ENCODE measurements around the gene GPR146. TPM values are rescaled to one million over a fixed set of nuclear protein-coding genes. Genes with fewer than 3 reads are reported as not detected.

Gene GPR146
- total RNA-seq, 1 donor from 2014 or later: 3.1 TPM

GRCh38 chr7:1062296-1063294, 18.2 kb downstream of the GPR146 start:
- Mint-ChIP-seq H3K27me3 (ENCODE audit: unreplicated experiment) (peaks cover 12% of the 10 kb centered on the region), H3K4me3 (ENCODE audit: unreplicated experiment) (no peak overlapping the region), H3K9me3 (ENCODE audit: unreplicated experiment) (peaks cover 6% of the 10 kb centered on the region), H3K27ac (ENCODE audit: unreplicated experiment) (no peak overlapping the region), H3K36me3 (ENCODE audit: unreplicated experiment) (no peaks in the 10 kb centered on the region), H3K4me1 (ENCODE audit: low read depth, unreplicated experiment) (peaks cover 18% of the 10 kb centered on the region)
- no peak for DNase-seq
- TF ChIP-seq CTCF (IDR thresholded peaks at IDR 0.05; ENCODE audit: partially characterized antibody, unreplicated experiment): no peak

- H3K4me3 Mint-ChIP-seq (ENCODE audit: unreplicated experiment): no peak overlapping the region
- peaks cover 12% of the 10 kb centered on the region for H3K27me3 Mint-ChIP-seq (ENCODE audit: unreplicated experiment)
- H3K9me3 Mint-ChIP-seq (ENCODE audit: unreplicated experiment): peaks cover 6% of the 10 kb centered on the region
- H3K36me3 Mint-ChIP-seq (ENCODE audit: unreplicated experiment): no peaks in the 10 kb centered on the region
- TF ChIP-seq CTCF (IDR thresholded peaks at IDR 0.05; ENCODE audit: partially characterized antibody, unreplicated experiment): no peak
- H3K27ac Mint-ChIP-seq (ENCODE audit: unreplicated experiment): no peak overlapping the region
- peaks cover 18% of the 10 kb centered on the region for H3K4me1 Mint-ChIP-seq (ENCODE audit: low read depth, unreplicated experiment)
- DNase-seq: no peak
These were observed 19.0 kb downstream of the GPR146 start for GRCh38 chr7:1063361-1063760.

- TF ChIP-seq CTCF (IDR thresholded peaks at IDR 0.05; ENCODE audit: partially characterized antibody, unreplicated experiment): no peak
- H3K36me3 Mint-ChIP-seq (ENCODE audit: unreplicated experiment): no peaks in the 10 kb centered on the region
- H3K27me3 Mint-ChIP-seq (ENCODE audit: unreplicated experiment): peaks cover 7% of the 10 kb centered on the region
These were observed 20.2 kb downstream of the GPR146 start for GRCh38 chr7:1064581-1064980.

GRCh38 chr7:1065263-1065584, 20.9 kb downstream of the GPR146 start:
- Mint-ChIP-seq H3K4me1 (ENCODE audit: low read depth, unreplicated experiment) (peaks cover 12% of the 10 kb centered on the region), H3K9me3 (ENCODE audit: unreplicated experiment) (peaks cover 12% of the 10 kb centered on the region), H3K27me3 (ENCODE audit: unreplicated experiment) (peaks cover 7% of the 10 kb centered on the region), H3K4me3 (ENCODE audit: unreplicated experiment) (peak overlapping the region; percentile 22), H3K36me3 (ENCODE audit: unreplicated experiment) (no peaks in the 10 kb centered on the region), H3K27ac (ENCODE audit: unreplicated experiment) (no peak overlapping the region)
- TF ChIP-seq CTCF (IDR thresholded peaks at IDR 0.05; ENCODE audit: partially characterized antibody, unreplicated experiment): no peak
- no peak for DNase-seq

More at GRCh38 chr7:1064581-1064980, 20.2 kb downstream of the GPR146 start:
- peaks cover 12% of the 10 kb centered on the region for H3K9me3 Mint-ChIP-seq (ENCODE audit: unreplicated experiment)
- peaks cover 14% of the 10 kb centered on the region for H3K4me1 Mint-ChIP-seq (ENCODE audit: low read depth, unreplicated experiment)
- no peak for DNase-seq
- no peak overlapping the region for H3K4me3 Mint-ChIP-seq (ENCODE audit: unreplicated experiment)
- no peak overlapping the region for H3K27ac Mint-ChIP-seq (ENCODE audit: unreplicated experiment)

Measured in glutamatergic neuron (in vitro differentiated cells).